ENCODE measurements around the gene MLN.

MLN gene

DNA sequence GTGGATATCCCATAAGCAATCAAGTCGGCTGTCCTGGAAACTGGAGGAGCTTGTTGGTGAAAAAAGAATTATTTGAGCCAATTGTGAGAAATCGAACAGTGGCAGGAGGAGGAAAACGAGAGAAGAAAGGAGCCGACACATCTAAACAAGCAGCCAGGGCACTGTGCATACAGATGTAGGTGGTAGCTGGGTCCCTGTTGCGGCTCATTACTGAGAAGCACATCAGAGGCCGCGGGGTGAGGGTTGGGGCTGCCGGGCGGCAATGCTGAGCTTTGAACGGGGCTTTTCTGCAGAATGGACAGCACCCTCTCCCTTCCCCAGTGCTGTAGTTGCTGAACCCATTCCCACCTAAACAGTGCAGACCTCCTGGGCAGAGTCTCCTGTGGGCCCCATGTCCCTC is 10.8 kb downstream of the MLN start:
- Histone ChIP-seq H3K4me3 (ENCODE audit: low read length) (no peak overlapping the region), H3K27me3 (ENCODE audit: insufficient read depth, low read length) (no peaks in the 10 kb centered on the region), H3K9me3 (ENCODE audit: insufficient read depth, low read depth, low read length) (no peaks in the 10 kb centered on the region), H3K36me3 (ENCODE audit: insufficient read depth, low read depth, low read length) (no peaks in the 10 kb centered on the region), H3K27ac (ENCODE audit: low read length) (no peak overlapping the region), H3K9ac (ENCODE audit: low read depth, low read length) (no peak overlapping the region), H3K4me1 (ENCODE audit: insufficient read depth, low read length) (peaks cover 47% of the 10 kb centered on the region)

DNA sequence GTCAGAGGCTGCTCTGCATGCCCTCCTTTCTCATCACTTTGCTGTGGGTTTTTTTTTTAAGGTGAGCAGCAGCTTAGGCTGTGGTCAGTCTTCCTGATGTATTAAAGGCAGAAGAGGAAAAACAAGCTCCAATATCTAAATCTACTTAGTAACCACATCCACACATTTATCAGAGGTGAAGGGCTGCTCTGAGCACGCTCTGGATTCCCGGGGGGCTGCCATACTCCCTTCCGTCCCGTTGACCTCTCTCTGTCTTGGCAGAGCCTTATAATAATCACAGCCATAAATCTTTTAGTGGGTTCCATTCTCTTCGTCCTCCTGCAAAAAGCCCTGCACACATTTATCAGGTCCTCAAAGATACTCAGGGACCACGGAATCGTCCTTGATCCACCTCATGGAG is 12.2 kb downstream of the MLN start:
- H3K9me3 ChIP-seq (ENCODE audit: insufficient read depth, low read depth, low read length) = no peaks in the 10 kb centered on the region
- peak overlapping the region; percentile 16; the same call in 1 of the 2 replicates for H3K9ac ChIP-seq (ENCODE audit: low read depth, low read length)
- peaks cover 52% of the 10 kb centered on the region for H3K4me1 ChIP-seq (ENCODE audit: insufficient read depth, low read length)
- H3K4me3 ChIP-seq (ENCODE audit: low read length) = no peak overlapping the region; the same call in 1 of the 2 replicates
- H3K36me3 ChIP-seq (ENCODE audit: insufficient read depth, low read depth, low read length) = peaks cover under 1% of the 10 kb centered on the region; the same call in 1 of the 2 replicates
- H3K27me3 ChIP-seq (ENCODE audit: insufficient read depth, low read length) = no peaks in the 10 kb centered on the region
- peak overlapping the region; percentile 11 for H3K27ac ChIP-seq (ENCODE audit: low read length)

DNA sequence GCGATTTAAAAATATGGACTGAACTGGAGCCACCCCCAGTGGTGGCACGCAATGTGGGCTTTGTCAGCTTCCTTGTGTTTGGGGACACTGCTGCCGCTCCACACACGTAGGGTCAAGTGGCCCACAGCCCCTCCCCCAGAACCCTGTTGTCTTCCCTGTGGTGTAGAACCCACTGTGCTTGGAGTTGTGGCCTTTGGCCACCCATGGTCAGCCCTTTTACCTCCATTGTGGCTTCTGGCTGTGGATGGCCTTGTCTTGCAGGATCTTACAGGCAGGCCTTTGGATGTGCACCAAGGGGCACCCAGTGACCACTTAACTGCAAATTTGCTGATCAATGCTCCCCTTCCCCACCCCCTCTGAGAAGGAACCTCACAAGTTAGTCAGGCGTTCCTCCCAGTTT is 12.9 kb downstream of the MLN start:
- Histone ChIP-seq H3K27me3 (ENCODE audit: insufficient read depth, low read length) (no peaks in the 10 kb centered on the region), H3K9ac (ENCODE audit: low read depth, low read length) (peak overlapping the region; percentile 16; the same call in 1 of the 2 replicates), H3K9me3 (ENCODE audit: insufficient read depth, low read depth, low read length) (no peaks in the 10 kb centered on the region), H3K36me3 (ENCODE audit: insufficient read depth, low read depth, low read length) (peaks cover 8% of the 10 kb centered on the region; the same call in 1 of the 2 replicates), H3K27ac (ENCODE audit: low read length) (peak overlapping the region; percentile 11), H3K4me1 (ENCODE audit: insufficient read depth, low read length) (peaks cover 59% of the 10 kb centered on the region), H3K4me3 (ENCODE audit: low read length) (no peak overlapping the region; the same call in 1 of the 2 replicates)

GRCh38 chr6:33790379-33790778 is 13.4 kb downstream of the MLN start:
- H3K36me3 ChIP-seq (ENCODE audit: insufficient read depth, low read depth, low read length) = peaks cover 9% of the 10 kb centered on the region; the same call in 1 of the 2 replicates
- H3K27ac ChIP-seq (ENCODE audit: low read length) = no peak overlapping the region
- peaks cover 64% of the 10 kb centered on the region for H3K4me1 ChIP-seq (ENCODE audit: insufficient read depth, low read length)
- H3K4me3 ChIP-seq (ENCODE audit: low read length) = no peak overlapping the region
- H3K9me3 ChIP-seq (ENCODE audit: insufficient read depth, low read depth, low read length) = no peaks in the 10 kb centered on the region
- peak overlapping the region; percentile 52; the same call in 1 of the 2 replicates for H3K9ac ChIP-seq (ENCODE audit: low read depth, low read length)
- H3K27me3 ChIP-seq (ENCODE audit: insufficient read depth, low read length) = no peaks in the 10 kb centered on the region

GRCh38 chr6:33789550-33789895 is 14.3 kb downstream of the MLN start:
- peaks cover 17% of the 10 kb centered on the region for H3K36me3 ChIP-seq (ENCODE audit: insufficient read depth, low read depth, low read length)
- H3K9me3 ChIP-seq (ENCODE audit: insufficient read depth, low read depth, low read length) = no peaks in the 10 kb centered on the region
- peak overlapping the region; percentile 84 for H3K27ac ChIP-seq (ENCODE audit: low read length)
- peak overlapping the region; percentile 52; the same call in 1 of the 2 replicates for H3K9ac ChIP-seq (ENCODE audit: low read depth, low read length)
- H3K4me1 ChIP-seq (ENCODE audit: insufficient read depth, low read length) = peaks cover 63% of the 10 kb centered on the region
- H3K27me3 ChIP-seq (ENCODE audit: insufficient read depth, low read length) = no peaks in the 10 kb centered on the region
- peak overlapping the region; percentile 75 for H3K4me3 ChIP-seq (ENCODE audit: low read length)

DNA sequence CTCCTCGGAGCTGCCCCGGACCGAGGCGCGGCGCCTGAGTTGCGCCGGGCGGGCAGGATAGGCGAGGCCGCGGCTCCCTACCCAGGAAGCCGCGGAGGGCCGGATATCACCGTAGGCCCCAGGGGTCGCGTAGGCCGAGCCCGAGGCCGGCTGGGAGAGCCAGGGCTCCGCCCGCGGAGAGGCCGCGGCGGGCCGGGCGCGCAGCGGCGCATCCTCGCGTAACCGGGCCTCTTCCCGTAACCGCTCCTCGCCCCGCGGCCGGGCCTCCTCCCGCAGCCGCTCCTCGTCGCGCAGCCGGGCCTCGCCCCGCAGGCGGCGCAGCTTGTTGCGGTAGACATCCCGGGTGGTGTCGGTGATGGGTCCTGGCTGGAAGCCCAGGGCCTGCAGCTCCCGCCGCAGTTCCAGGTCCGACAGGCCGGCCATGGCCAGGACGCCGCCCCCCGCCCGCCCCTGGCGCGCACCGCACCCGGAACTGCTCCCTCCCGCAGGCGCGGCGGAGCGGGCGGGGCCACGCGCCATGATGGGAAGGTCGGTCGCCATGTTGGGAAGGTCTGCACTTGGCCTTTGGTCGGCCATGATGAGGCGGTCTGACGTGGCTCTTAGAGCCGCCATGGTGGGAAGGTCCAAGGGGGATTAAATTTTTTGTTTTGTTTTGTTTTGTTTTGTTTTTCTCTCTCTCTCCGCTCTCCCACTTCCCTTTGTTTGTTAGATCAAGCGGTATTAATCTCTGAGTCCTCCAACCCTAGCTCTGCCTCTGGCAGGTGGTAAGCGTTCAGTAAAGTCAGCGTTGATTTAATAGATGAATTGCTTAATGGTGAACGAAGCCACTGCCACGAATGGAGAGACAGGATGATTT is 14.9 kb downstream of the MLN start, which contains the start of gene LEMD2:
Gene LEMD2 (minus strand): TSS at position 437 of the 856 bp plus-strand sequence. CDS start 14 bp downstream, at position 423.
- peak within 1 kb of the TSS; percentile 84 for H3K27ac ChIP-seq (ENCODE audit: low read length)

DNA sequence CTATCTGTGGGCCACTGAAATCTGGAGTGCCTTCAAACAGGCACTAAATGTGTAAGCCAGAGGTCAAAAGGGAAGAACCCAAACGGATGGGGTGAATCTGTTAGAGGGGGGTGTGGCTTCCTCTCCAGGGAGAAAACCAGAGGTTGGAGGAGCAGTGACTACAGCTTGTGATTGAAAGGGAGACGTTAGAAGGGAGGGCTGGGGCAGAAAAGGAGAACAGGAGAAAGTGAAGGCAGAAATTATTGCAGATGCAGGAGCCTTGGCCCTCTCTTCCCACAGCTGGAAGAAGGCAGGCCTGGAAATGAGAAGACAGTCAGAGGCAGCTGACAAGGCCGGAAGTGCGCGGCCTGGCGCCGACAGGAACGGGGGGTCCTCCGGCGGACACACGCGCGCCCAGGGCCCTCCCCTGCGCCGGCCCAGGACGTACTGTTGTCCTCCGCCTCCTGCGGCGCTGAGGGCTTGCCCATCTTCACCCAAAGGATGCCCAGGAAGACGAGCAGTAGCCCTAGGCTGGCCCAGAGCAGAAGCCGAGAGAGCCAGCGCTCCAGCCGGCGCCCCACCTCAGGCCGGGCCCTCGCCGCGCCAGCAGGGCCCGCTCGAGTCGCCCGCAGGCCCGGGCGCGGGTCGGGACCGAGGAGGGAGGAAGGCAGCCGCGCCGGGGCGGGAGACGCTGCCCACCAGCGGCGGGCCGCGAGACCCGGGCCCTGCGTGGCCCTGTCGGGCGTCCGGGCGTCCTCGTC is 15.7 kb downstream of the MLN start:
- peaks cover 61% of the 10 kb centered on the region for H3K4me1 ChIP-seq (ENCODE audit: insufficient read depth, low read length)
- peaks cover 29% of the 10 kb centered on the region for H3K36me3 ChIP-seq (ENCODE audit: insufficient read depth, low read depth, low read length)
- peak overlapping the region; percentile 68; the same call in 1 of the 2 replicates for H3K9ac ChIP-seq (ENCODE audit: low read depth, low read length)
- peak overlapping the region; percentile 25 for H3K27ac ChIP-seq (ENCODE audit: low read length)
- no peaks in the 10 kb centered on the region for H3K27me3 ChIP-seq (ENCODE audit: insufficient read depth, low read length)
- H3K4me3 ChIP-seq (ENCODE audit: low read length) = peak overlapping the region; percentile 75
- no peaks in the 10 kb centered on the region for H3K9me3 ChIP-seq (ENCODE audit: insufficient read depth, low read depth, low read length)

More for the DNA sequence above, 14.9 kb downstream of the MLN start, which contains the start of gene LEMD2:
- Histone ChIP-seq H3K36me3 (ENCODE audit: insufficient read depth, low read depth, low read length) (peaks cover 21% of the 10 kb centered on the region), H3K9ac (ENCODE audit: low read depth, low read length) (peak within 1 kb of the TSS; percentile 68; the same call in 1 of the 2 replicates), H3K4me3 (ENCODE audit: low read length) (peak within 1 kb of the TSS; percentile 75), H3K9me3 (ENCODE audit: insufficient read depth, low read depth, low read length) (no peaks in the 10 kb centered on the region), H3K27me3 (ENCODE audit: insufficient read depth, low read length) (no peaks in the 10 kb centered on the region), H3K4me1 (ENCODE audit: insufficient read depth, low read length) (peaks cover 62% of the 10 kb centered on the region)

DNA sequence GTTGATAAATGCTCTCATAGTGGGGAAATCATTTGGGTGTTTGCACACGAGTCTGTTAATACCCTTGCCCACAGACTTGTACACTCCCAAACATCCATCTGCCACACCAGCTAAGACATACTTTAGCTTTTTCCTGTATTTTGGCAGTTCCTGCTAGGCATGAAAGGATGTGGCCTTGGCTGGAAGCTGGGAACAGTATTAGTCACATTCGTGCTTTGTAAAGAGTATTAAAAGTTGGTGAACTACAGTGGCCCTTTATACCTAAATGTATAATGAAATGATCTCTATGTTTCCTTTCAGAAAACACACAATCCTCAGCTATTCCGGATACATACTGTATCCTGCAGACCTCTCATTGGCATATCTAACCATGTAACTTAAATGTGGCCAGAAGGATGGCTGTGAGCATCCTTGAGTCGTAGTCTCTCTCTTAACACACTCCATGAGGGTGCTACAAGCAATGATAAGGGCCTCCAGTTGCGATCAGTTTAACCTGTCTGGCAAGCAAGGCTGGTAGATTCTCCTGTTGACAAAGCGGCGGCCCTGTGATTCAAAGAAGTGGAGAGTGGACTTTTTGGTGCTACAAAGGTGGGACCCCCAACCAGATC is 16.4 kb downstream of the MLN start:
- H3K4me1 ChIP-seq (ENCODE audit: insufficient read depth, low read length) = peaks cover 59% of the 10 kb centered on the region
- H3K27me3 ChIP-seq (ENCODE audit: insufficient read depth, low read length) = no peaks in the 10 kb centered on the region
- peak overlapping the region; percentile 68; the same call in 1 of the 2 replicates for H3K9ac ChIP-seq (ENCODE audit: low read depth, low read length)
- no peaks in the 10 kb centered on the region for H3K9me3 ChIP-seq (ENCODE audit: insufficient read depth, low read depth, low read length)
- peak overlapping the region; percentile 75 for H3K4me3 ChIP-seq (ENCODE audit: low read length)
- H3K36me3 ChIP-seq (ENCODE audit: insufficient read depth, low read depth, low read length) = peaks cover 36% of the 10 kb centered on the region
- H3K27ac ChIP-seq (ENCODE audit: low read length) = peak overlapping the region; percentile 18

DNA sequence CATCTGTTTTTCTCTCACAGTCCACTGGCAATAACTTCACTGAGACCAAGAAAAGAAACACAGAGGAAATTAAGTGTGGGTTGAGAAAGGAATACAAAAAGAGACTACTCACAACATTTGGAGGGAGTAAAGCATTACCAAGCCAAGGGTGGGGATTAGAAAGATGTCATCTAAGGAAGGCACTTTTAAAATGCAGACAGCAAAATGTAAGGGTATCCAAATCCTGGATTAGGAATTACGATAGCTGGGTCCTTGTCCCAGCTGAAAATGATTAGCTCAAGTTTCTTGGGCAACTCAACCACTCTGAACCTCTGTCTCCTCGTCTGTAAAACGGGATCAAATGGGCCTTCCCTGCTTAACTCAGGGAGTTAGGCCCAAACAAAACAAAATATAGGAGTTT is 17.1 kb downstream of the MLN start:
- Histone ChIP-seq H3K27ac (ENCODE audit: low read length) (no peak overlapping the region), H3K4me1 (ENCODE audit: insufficient read depth, low read length) (peaks cover 63% of the 10 kb centered on the region), H3K9ac (ENCODE audit: low read depth, low read length) (peak overlapping the region; percentile 30; the same call in 1 of the 2 replicates), H3K9me3 (ENCODE audit: insufficient read depth, low read depth, low read length) (no peaks in the 10 kb centered on the region), H3K4me3 (ENCODE audit: low read length) (peak overlapping the region; percentile 75), H3K27me3 (ENCODE audit: insufficient read depth, low read length) (no peaks in the 10 kb centered on the region), H3K36me3 (ENCODE audit: insufficient read depth, low read depth, low read length) (peaks cover 41% of the 10 kb centered on the region)

DNA sequence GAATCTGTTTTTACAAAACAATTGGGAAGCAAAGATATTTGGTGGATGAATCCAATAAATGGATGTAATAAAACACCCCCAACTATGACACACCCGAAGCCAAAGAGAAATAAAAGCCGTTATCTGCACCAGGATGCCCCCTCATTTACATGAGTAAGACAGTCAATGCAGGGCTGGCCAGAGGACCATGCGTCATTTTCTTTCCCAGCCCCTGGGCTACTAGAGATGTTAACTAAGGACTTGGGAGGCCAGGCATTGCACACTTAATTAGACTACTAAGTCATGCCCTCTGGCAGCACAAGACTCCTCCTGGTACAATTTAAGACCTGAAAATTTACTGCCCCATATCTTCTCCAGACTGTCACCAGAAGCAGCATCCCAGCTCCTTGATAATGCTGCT is 18.0 kb downstream of the MLN start:
- Histone ChIP-seq H3K4me3 (ENCODE audit: low read length) (peak overlapping the region; percentile 75), H3K9ac (ENCODE audit: low read depth, low read length) (peak overlapping the region; percentile 30; the same call in 1 of the 2 replicates), H3K27me3 (ENCODE audit: insufficient read depth, low read length) (no peaks in the 10 kb centered on the region), H3K36me3 (ENCODE audit: insufficient read depth, low read depth, low read length) (peaks cover 44% of the 10 kb centered on the region), H3K9me3 (ENCODE audit: insufficient read depth, low read depth, low read length) (no peaks in the 10 kb centered on the region), H3K27ac (ENCODE audit: low read length) (no peak overlapping the region), H3K4me1 (ENCODE audit: insufficient read depth, low read length) (peaks cover 62% of the 10 kb centered on the region)

DNA sequence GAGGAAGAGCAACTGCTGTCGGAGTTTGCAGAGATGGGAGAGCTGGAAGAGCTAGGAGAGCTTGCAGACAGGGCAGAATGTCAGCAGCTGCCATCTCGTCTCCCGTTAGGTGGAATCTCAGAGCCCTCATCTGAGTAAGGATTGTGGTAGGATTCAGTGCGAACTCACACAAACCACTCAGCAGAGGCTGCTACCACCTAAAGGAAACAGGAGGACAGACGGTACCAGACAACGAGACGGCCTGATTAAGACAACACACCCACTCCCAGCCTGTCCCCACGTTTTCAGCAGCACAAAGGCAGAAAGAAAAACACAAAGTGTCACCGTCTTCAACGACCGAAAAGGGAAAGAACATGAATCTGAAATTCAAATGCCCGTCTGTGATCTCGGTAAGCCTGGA is 19.0 kb downstream of the MLN start:
- Histone ChIP-seq H3K27ac (ENCODE audit: low read length) (no peak overlapping the region), H3K9me3 (ENCODE audit: insufficient read depth, low read depth, low read length) (no peaks in the 10 kb centered on the region), H3K4me1 (ENCODE audit: insufficient read depth, low read length) (peaks cover 62% of the 10 kb centered on the region), H3K27me3 (ENCODE audit: insufficient read depth, low read length) (no peaks in the 10 kb centered on the region), H3K4me3 (ENCODE audit: low read length) (no peak overlapping the region), H3K36me3 (ENCODE audit: insufficient read depth, low read depth, low read length) (peaks cover 54% of the 10 kb centered on the region), H3K9ac (ENCODE audit: low read depth, low read length) (no peak overlapping the region)

Measured in iPS-20b (cell line).